CD4-positive, alpha-beta T cell treated with Interleukin-6 for 4 hours (primary cell): ENCODE data around the gene IFI35.
"Not testable (repeated sequence)": the region's sequence is repeated elsewhere in the genome, so short reads cannot be mapped to it uniquely, and the experiment has no call there.

Source experiments
- DNase-seq: peaks from one replicate; pipeline ENCODE4 v3.0.0-alpha.2; 2020; ENCODE audit warnings: mixed read lengths

Gene IFI35

DNA sequence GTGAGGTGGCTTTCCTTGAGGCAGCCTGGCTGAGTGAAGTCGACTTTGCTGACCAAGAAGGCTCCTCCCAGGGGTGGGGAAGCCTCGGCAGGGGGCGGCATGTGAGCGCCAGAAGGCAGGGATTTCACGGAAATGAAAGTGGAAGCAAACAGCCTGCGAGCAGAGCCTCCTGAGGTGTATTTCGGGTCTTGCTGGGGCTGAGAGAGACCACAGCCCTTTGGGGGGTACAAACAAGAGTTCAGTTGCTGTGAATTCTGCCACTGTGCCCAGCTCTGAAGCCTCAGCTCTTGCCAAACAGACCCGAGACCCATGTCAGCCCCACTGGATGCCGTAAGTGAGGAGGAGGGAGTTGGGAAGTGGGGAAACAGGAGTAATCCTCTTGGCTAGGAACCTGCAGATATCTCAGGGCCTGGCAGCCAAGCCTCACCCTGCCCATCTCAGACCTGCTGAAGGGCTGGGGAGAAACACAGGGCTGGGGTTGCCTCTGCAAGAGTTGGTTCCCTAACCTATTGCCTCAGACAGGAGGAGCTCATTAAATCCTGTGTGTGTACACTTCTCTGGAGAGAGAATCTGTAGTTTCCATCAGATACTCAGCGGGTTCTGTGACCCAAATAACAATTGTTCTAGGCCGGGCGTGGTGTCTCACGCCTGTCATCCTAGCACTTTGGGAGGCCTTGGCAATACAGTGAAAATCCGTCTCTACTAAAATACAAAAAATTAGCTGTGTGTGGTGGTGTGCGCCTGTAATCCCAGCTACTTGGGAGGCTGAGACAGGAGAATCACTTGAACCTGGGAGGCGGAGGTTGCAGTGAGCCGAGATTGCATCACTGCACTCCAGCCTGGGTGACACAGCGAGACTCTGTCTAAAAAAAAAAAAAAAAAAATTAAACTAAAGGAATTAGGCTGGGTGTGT, at the start of gene IFI35:
Gene IFI35, plus strand, starts transcription at position 146 of the 913 bp plus-strand sequence. Its CDS starts 164 bp downstream, at position 310.
- peak; percentile 90 for DNase-seq

GRCh38 chr17:42964161-42964932, 42.2 kb upstream of the IFI35 start, which contains the start of gene AARSD1:
TSS of gene AARSD1 (minus strand) at chr17:42964454. CDS start at chr17:42964440, 14 bp downstream.
- peak; percentile 90 for DNase-seq

DNA sequence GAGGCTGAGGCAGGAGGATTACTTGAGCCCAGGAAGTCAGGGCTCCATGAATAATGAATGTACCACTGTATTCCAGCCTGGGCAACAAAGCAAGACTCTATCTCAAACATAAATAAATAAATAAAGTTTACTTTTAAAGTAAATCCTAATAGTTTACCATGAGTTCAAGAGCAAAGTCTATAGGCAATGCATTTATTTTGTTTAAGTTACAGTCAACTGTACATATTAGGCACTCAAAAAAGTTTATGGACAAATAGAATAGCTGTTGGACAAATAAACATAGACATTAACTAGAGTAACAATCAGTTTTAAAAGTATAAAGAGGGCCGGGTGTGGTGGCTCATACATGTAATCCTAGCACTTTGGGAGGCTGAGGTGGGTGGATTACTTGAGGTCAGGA, 38.7 kb upstream of the IFI35 start:
- DNase-seq, result no peak

DNA sequence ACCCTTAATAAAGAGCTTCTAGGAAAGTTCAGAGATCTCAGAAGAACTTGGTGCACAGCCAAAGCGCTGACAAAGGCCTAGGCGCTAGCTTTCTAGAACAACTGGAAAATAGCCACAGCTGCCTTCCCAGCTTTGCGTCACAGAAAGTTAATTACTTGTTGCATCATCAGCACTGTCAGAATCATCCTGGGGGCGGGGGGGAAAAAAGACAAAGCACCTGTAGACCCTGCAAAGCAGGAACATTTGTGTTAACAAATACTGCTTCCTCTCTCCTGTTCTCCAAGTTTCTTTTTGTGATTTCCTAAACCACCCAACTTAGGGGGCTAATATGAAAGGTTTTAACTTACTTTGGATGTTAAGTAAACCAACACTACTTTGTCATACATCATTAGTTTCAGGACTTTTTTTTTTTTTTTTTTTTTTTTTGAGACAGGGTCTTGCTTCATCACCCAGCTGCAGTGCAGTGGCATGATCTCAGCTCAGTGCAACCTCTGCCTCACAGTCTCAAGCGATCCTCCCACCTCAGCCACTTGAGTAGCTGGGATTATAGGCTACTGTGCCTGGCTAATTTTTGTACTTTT, 37.5 kb upstream of the IFI35 start:
- DNase-seq, result no peak

DNA sequence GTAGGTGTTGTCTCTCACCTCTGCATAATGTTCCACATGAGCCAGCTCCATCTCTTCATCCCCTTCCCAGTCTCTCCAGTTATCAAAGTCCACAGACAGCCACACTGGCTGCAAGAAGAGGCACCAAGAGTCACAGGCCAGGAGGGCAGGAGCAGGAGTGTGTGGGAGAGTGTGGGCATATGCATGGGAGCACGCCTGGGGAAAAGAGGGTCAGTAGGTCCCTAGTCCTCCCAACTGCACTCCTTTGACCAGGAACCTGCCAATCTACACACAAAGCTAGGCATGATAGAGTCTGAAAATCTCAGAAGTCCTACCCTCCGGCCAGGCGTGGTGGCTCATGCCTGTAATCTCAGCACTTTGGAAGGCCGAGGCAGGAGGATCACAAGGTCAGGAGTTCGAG, 35.0 kb upstream of the IFI35 start:
- no peak for DNase-seq

DNA sequence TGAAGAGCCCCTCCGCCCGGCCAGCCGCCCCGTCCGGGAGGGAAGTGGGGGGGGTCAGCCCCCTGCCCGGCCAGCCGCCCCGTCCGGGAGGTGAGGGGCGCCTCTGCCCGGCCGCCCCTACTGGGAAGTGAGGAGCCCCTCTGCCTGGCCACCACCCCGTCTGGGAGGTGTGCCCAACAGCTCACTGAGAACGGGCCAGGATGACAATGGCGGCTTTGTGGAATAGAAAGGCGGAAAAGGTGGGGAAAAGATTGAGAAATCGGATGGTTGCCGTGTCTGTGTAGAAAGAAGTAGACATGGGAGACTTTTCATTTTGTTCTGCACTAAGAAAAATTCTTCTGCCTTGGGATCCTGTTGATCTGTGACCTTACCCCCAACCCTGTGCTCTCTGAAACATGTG, 33.3 kb upstream of the IFI35 start:
- DNase-seq, result not testable (repeated sequence)

DNA sequence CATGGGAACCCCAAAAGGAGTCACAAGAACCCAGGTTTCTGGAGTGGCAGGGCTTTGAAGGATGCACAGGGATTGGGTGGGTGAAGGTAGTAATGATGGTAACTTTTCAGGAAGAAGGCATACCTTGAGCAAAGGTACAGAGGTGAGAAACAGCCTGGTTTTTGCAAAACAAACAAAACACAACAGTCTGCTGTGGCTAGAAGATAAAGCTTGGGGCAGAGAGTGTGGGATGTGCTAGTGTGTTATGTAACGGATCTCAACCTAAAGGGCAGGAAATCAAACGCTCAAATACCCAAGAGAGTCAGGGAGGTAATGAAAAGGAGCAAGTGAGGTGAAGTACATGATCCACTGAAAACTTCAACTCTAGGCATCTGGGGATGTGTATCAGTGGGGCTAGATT, 31.3 kb upstream of the IFI35 start:
- no peak for DNase-seq

- DNase-seq, result not testable (repeated sequence)
Measured at GRCh38 chr17:42975701-42976100, 30.9 kb upstream of the IFI35 start.

- no peak for DNase-seq
Measured at GRCh38 chr17:42979511-42980273, 26.9 kb upstream of the IFI35 start, which contains the start of gene PTGES3L. TSS of gene PTGES3L (minus strand) at chr17:42980080. CDS start at chr17:42980053, 27 bp downstream.

DNA sequence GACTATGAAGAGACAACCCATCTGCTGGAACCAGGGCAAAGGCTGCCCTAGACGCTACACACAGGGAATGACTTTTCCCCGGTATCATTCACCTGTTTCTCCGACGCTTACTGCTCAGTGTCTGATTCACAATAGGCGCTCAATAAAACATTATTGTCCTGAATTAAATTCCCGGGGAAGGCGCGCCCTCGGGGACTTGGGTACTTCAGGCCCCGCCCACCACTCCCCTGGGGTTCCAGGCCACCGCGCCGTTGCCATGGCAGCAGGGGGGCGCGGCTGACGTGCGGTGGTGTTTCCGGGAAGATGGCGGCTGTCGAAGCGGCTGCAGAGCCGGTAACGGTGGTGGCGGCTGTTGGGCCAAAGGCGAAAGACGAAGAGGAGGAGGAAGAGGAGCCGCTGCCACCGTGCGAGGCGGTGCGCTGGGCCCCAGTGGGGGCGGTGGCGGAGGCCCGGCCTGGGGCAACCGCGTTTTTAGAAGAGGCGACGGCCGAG, 26.3 kb upstream of the IFI35 start, which contains the start of gene RUNDC1:
Gene RUNDC1, plus strand, starts transcription at position 292 of the 492 bp plus-strand sequence. Its CDS starts 12 bp downstream, at position 304.
- peak; percentile 94 for DNase-seq

- peak; percentile 60 for DNase-seq
Measured at GRCh38 chr17:42980766-42981397, 25.7 kb upstream of the IFI35 start.

GRCh38 chr17:42982266-42982665, 24.3 kb upstream of the IFI35 start:
- no peak for DNase-seq

- no peak for DNase-seq
Measured at GRCh38 chr17:42985225-42985624, 21.4 kb upstream of the IFI35 start.

GRCh38 chr17:42989141-42989540, 17.4 kb upstream of the IFI35 start:
- DNase-seq, result no peak

- DNase-seq, result no peak
Measured at GRCh38 chr17:42989726-42990652, 16.6 kb upstream of the IFI35 start.

GRCh38 chr17:42991471-42991870, 15.1 kb upstream of the IFI35 start:
- DNase-seq, result no peak

DNA sequence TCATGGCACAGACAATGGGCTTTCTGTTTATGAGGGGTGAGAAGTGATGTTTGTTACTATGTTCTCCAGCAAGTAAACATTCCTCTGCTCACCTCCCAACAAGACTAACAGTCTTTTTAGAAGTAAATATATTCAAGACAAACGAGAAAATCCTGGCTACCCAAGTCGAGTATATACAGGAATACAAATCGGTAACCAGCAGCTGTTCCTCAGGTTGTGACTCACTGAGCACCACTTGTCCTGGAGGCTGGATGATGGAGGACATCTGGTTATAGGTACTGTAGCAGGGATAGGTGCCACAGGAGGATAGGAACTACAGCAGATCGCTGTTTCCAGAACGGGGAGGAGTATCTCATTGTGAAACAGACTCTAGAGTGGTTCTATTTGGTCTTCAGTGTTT, 13.7 kb upstream of the IFI35 start:
- no peak for DNase-seq

- not testable (repeated sequence) for DNase-seq
Measured at GRCh38 chr17:42993913-42994312, 12.7 kb upstream of the IFI35 start.

DNA sequence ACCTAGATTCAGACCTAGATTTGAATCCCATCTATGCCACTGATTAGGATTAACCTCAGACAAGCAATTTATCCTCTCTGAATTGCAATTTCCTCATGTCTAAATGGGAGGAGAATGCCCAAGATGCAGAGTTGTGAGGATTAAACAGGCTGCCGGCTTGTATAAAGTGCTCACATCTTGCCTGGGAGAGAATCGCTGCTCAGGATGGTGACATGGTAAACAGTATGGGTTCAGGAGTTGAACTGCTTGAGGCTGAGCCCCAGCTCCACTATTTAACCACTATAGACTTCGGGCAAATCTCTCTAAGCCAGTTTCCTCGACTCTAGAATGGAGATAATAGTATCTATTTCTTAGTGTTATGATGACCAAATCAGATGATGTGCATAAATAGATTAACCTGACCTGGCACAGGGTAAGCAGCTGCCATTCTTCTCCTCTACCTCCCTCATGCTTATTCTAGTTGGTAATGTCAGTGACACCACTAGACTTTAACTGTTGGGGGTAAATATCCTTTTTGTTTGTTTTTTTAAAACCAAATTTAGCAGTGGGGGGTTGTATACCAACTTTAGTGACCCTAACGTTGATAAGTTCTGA, 9.1 kb upstream of the IFI35 start:
- no peak for DNase-seq
